Omental fat pad (tissue), 4 donors: ENCODE measurements around the gene INPP4B. TPM values are rescaled to one million over a fixed set of nuclear protein-coding genes. Genes with fewer than 3 reads are reported as not detected.

ENCODE experiments used
- ATAC-seq: fragments of 150-250 bp; one replicate; pipeline ENCODE4 v1.9.1; 2016; ENCODE audit warnings: mild to moderate bottlenecking, moderate library complexity; ENCODE audit not compliant: low FRiP score
- DNase-seq: peaks from one replicate; pipeline ENCODE4 v3.0.0-alpha.2; 2019; ENCODE audit warnings: low spot score
- total RNA-seq, 4 donors: library from RNA; depleted of rRNA; stranded (reverse); fragments of >200 nt; gene quantifications; one replicate each; pipeline ENCODE4 v1.1.0, GENCODE V29; 2016
- TF ChIP-seq, protein P1 (sequence below), 3 donors: fragments of 450-650 bp; IDR thresholded peaks; one replicate each; pipeline ENCODE4 v1.5.1; 2016 to 2017; ENCODE audit warnings: antibody characterized with exemption in 3 of 3, mild to moderate bottlenecking in 3 of 3, moderate library complexity in 2 of 3

INPP4B gene
- total RNA-seq, 4 donors from 2014 or later = 6.6 to 54.2 (median 14.2) TPM

- TF ChIP-seq, protein P1, sequence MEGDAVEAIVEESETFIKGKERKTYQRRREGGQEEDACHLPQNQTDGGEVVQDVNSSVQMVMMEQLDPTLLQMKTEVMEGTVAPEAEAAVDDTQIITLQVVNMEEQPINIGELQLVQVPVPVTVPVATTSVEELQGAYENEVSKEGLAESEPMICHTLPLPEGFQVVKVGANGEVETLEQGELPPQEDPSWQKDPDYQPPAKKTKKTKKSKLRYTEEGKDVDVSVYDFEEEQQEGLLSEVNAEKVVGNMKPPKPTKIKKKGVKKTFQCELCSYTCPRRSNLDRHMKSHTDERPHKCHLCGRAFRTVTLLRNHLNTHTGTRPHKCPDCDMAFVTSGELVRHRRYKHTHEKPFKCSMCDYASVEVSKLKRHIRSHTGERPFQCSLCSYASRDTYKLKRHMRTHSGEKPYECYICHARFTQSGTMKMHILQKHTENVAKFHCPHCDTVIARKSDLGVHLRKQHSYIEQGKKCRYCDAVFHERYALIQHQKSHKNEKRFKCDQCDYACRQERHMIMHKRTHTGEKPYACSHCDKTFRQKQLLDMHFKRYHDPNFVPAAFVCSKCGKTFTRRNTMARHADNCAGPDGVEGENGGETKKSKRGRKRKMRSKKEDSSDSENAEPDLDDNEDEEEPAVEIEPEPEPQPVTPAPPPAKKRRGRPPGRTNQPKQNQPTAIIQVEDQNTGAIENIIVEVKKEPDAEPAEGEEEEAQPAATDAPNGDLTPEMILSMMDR (IDR thresholded peaks at IDR 0.05) = no peak
- ATAC-seq = no peak
- DNase-seq = no peak
Measured at GRCh38 chr4:142637614-142638013, 208.5 kb downstream of the INPP4B start.

- ATAC-seq (no peak), DNase-seq (no peak)
- TF ChIP-seq, protein P1 (IDR thresholded peaks at IDR 0.05) = no peak
Measured at GRCh38 chr4:142631836-142632235, 214.3 kb downstream of the INPP4B start.

DNA sequence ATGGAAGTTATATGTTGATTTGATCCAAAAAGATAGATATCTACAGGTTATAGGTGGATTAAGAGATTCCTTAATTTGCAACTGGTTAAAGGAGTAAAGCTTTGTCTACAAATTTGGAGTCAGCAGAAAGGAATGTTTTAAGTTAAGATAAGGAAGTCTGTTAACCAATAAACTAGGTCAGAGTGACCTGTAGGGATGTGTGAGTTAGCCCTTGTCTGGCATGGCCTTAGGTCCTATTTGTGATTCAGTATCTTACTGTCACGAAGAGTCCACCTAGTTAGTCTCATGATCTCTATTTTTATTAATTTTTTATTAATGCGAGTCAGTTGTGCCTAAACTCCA, 230.8 kb downstream of the INPP4B start:
- ATAC-seq (no peak), DNase-seq (no peak)
- TF ChIP-seq, protein P1 (IDR thresholded peaks at IDR 0.05) = no peak

DNA sequence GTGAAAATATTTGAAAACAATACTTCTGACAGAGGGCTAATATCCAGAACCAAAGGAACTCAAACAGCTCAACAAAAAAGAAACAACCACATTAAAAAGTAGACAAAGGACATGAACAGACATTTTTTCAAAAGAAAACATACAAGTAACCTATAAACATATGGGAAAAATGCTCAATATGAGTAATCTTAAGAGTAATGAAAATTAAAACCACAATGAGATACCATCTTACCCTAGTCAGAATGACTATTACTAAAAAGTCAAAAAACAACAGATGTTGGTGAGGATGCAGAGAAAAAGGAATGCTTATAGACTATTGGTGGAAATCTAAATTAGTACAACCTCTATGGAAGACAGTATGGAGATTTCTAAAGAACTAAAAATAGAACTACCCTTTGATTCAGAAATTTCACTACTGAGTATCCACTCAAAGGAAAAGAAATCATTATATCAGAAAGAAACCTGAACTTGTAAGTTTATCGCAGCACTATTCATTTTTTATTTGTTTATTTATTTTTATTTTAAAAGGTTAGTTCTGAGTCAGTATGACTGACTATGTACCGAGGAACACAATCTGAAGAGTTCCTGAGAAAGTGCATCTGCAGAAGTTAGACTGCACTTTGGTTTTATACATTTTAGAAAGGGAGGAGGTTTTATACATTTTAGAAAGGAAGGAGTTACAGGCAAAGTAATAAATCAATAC, 231.3 kb downstream of the INPP4B start:
- TF ChIP-seq, protein P1 (IDR thresholded peaks at IDR 0.05) = no peak
- ATAC-seq = no peak
- no peak for DNase-seq

- DNase-seq (no peak), ATAC-seq (no peak)
- TF ChIP-seq, protein P1 (IDR thresholded peaks at IDR 0.05) = no peak
Measured at GRCh38 chr4:142607976-142608375, 238.1 kb downstream of the INPP4B start.

DNA sequence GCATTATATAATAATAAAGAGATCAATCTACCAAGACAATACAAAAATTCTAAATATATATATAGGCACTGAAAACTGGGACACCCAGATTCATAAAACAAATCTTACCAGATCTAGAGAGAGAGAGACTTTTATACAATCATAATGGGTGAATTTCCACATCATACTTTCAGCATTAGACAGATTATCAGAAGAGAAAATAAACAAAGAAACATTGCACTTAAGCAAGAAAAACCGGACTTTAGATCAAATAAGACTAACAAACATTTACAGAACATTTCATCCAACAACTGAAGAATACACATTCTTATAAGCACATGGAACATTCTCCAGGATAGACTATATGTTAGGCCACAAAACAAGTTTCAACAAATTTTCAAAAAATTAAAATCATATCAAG, 245.1 kb downstream of the INPP4B start:
- DNase-seq = no peak
- TF ChIP-seq, protein P1 (IDR thresholded peaks at IDR 0.05) = no peak
- no peak for ATAC-seq

DNA sequence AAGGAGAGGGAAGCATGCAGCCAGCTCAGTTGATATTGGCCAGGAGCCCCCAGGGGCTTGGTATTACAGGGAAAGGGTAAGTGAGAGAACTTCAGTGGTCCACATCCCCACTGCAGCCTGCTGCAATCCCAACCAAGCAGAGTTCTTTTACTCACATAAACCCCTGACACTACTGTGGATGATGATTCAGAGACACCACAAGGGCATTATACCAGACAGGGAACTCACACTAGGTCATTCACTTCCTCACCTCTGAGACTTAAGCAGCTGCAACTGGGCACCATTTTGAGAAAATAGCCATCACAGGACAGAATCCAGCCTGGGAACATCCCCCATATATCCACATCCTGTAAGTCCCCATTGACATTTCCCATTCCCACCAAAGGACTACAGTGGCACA, 248.0 kb downstream of the INPP4B start:
- no peak for ATAC-seq
- DNase-seq = no peak
- TF ChIP-seq, protein P1 (IDR thresholded peaks at IDR 0.05) = no peak
